Mesenchymal stem cell (in vitro differentiated cells and primary cell): ENCODE results near the gene SUSD4.

ENCODE experiments used
- DNase-seq: peaks from one replicate; pipeline ENCODE4 v3.0.0-alpha.2; 2013
- H2AFZ ChIP-seq: one replicate; pipeline ENCODE4 v1.6.1; 2013; ENCODE audit warnings: low read depth, mild to moderate bottlenecking, control low read depth, inconsistent platforms, low read length, moderate library complexity
- H2AK5ac ChIP-seq: 2 replicates; pipeline ENCODE4 v1.6.1; 2013; ENCODE audit warnings: low read length, moderate library complexity, mild to moderate bottlenecking, inconsistent platforms; ENCODE audit not compliant: severe bottlenecking
- H2BK120ac ChIP-seq: one replicate; pipeline ENCODE4 v1.6.1; 2013; ENCODE audit warnings: low read depth, mild to moderate bottlenecking, inconsistent platforms, low read length, moderate library complexity
- H2BK12ac ChIP-seq, 2 experiments: one replicate each; pipeline ENCODE4 v1.6.1; 2013; ENCODE audit warnings: inconsistent platforms in 2 of 2, low read length in 2 of 2, mild to moderate bottlenecking in 2 of 2, moderate library complexity in 2 of 2, control low read depth in 1 of 2
- H2BK15ac ChIP-seq: one replicate; pipeline ENCODE4 v1.6.1; 2013; ENCODE audit warnings: mild to moderate bottlenecking, low read depth, inconsistent platforms; ENCODE audit not compliant: poor library complexity, severe bottlenecking
- H2BK5ac ChIP-seq: 2 replicates; pipeline ENCODE4 v1.6.1; 2013; ENCODE audit warnings: low read depth, mild to moderate bottlenecking, low read length, control low read depth, inconsistent platforms; ENCODE audit not compliant: poor library complexity, severe bottlenecking
- H3K14ac ChIP-seq, 2 experiments: one replicate each; pipeline ENCODE4 v1.6.1; 2013; ENCODE audit warnings: inconsistent platforms in 2 of 2, low read length in 2 of 2, control low read depth in 1 of 2, mild to moderate bottlenecking in 1 of 2, moderate library complexity in 1 of 2
- H3K18ac ChIP-seq, 2 experiments: one replicate each; pipeline ENCODE4 v1.6.1; 2013; ENCODE audit warnings: inconsistent platforms in 2 of 2, low read length in 2 of 2, control low read depth in 1 of 2, low read depth in 1 of 2, mild to moderate bottlenecking in 1 of 2
- H3K23ac ChIP-seq, 2 experiments: one replicate each; pipeline ENCODE4 v1.6.1; 2013; ENCODE audit warnings: inconsistent platforms in 2 of 2, low read length in 2 of 2, mild to moderate bottlenecking in 2 of 2, moderate library complexity in 2 of 2, control low read depth in 1 of 2
- H3K27ac ChIP-seq: 2 replicates; pipeline ENCODE4 v1.5.1; 2013; ENCODE audit warnings: mild to moderate bottlenecking, moderate library complexity, low read length, control low read depth, inconsistent platforms; ENCODE audit not compliant: poor library complexity, severe bottlenecking
- H3K27me3 ChIP-seq, 2 experiments: 2 replicates each; pipeline versions ENCODE4 v1.6.1 to v1.7.0; 2013; ENCODE audit warnings: low read length in 2 of 2, mild to moderate bottlenecking in 2 of 2, moderate library complexity in 2 of 2, control low read depth in 1 of 2, inconsistent platforms in 1 of 2; ENCODE audit not compliant: control insufficient read depth in 1 of 2, insufficient read depth in 1 of 2
- H3K36me3 ChIP-seq, 2 experiments: 2 replicates each; pipeline versions ENCODE4 v1.6.1 to v1.7.0; 2013; ENCODE audit warnings: low read length in 2 of 2, control low read depth in 1 of 2, inconsistent platforms in 1 of 2, low read depth in 1 of 2, mild to moderate bottlenecking in 1 of 2; ENCODE audit not compliant: insufficient read depth in 2 of 2, control insufficient read depth in 1 of 2
- H3K4ac ChIP-seq, 2 experiments: one replicate each; pipeline ENCODE4 v1.6.1; 2013; ENCODE audit warnings: inconsistent platforms in 2 of 2, low read length in 2 of 2, mild to moderate bottlenecking in 2 of 2, moderate library complexity in 2 of 2, control low read depth in 1 of 2, low read depth in 1 of 2
- H3K4me1 ChIP-seq: 2 replicates; pipeline ENCODE4 v1.6.1; 2013; ENCODE audit warnings: low read depth, low read length, control low read depth; ENCODE audit not compliant: control insufficient read depth, insufficient read depth
- H3K4me2 ChIP-seq: 2 replicates; pipeline ENCODE4 v1.6.1; 2013; ENCODE audit warnings: low read length, mild to moderate bottlenecking, inconsistent platforms; ENCODE audit not compliant: poor library complexity, severe bottlenecking
- H3K4me3 ChIP-seq, 2 experiments: 2 replicates each; pipeline versions ENCODE4 v1.5.1 to v1.7.0; 2013; ENCODE audit warnings: low read length in 2 of 2, mild to moderate bottlenecking in 2 of 2, control low read depth in 1 of 2, low read depth in 1 of 2; ENCODE audit not compliant: insufficient read depth in 1 of 2
- H3K79me1 ChIP-seq: replicated peaks from 2 replicates; pipeline ENCODE4 v1.6.1; 2013; ENCODE audit warnings: mild to moderate bottlenecking, control low read depth, low read length, inconsistent platforms; ENCODE audit not compliant: poor library complexity, severe bottlenecking
- H3K9ac ChIP-seq: 2 replicates; pipeline ENCODE4 v1.7.0; 2013; ENCODE audit warnings: mild to moderate bottlenecking, low read length, moderate library complexity
- H3K9me3 ChIP-seq: 2 replicates; pipeline ENCODE4 v1.7.0; 2013; ENCODE audit warnings: mild to moderate bottlenecking, low read length; ENCODE audit not compliant: control insufficient read depth
- H4K8ac ChIP-seq: one replicate; pipeline ENCODE4 v1.6.1; 2013; ENCODE audit warnings: inconsistent platforms, mild to moderate bottlenecking, low read length, moderate library complexity
- H4K91ac ChIP-seq: one replicate; pipeline ENCODE4 v1.6.1; 2013; ENCODE audit warnings: mild to moderate bottlenecking, low read length, inconsistent platforms
- WGBS: methylation state at CpG from one replicate; pipeline ENCODE4 v1.1.7; 2013; ENCODE audit warnings: mixed read lengths; 5-methylcytosine and 5-hydroxymethylcytosine counted together

Gene SUSD4

DNA sequence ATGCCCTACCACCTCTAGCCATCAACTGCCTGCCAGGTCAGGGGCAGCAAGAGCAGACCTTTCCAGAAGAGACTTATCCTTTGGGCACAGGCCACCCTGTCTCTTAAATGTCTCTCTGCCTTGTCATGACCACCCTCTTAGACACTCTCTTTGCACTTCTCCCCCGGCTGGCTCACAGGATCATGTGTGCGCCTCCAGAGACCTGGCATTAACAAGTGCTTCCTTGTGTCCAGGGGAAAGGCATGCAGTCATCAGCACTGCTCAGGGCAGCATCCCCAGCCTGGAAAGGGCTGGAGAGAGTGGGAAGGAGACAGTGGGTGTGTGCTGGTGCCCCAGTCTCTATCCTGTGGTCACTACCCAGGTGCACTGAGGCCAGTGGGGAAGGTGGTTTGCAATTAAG lies 135.8 kb downstream of the SUSD4 start:
- 94% methylated on average over 2 of the region's 2 CpGs for WGBS
- H3K23ac ChIP-seq = no peak overlapping the region

DNA sequence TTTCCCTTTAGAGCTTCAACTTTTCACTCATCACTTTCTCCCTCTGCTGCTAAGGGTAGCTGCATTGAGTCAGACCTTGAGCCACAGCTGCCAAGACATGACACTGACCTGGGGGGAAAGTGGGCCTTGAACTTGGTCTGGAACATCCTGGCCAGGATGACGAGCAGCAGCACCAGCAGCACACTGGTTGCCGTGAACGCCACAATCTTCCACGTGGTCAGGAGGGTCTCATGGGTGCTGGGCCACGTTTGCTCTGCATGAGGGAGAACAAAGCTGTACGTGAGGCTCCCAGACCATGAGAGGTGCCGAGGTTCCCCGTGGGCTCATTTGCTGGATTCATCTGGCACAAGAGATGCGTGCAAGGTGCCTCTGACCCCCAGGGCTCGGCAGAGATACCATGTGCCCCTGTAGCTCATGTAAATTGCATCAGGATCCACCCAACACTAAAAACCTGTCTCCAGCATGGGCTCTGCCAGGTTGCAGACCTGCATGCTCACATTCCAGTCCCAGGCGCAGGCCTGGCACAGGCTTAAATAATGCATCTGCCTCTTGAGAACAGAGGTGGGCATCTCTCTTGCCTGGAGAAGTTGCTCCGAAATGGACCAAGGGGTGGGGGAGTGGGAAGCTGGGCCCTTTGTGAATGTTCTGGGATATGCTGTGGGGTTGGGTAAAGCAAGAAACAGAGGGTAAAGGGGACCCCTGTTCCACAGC lies 136.3 kb downstream of the SUSD4 start:
- H3K9me3 ChIP-seq = no peaks in the 10 kb centered on the region
- H3K4me3 ChIP-seq = no peak overlapping the region
- H3K27me3 ChIP-seq = peaks cover 15 to 45% of the 10 kb centered on the region in 2 experiments
- no peak overlapping the region for H2BK120ac ChIP-seq
- H3K4ac ChIP-seq = no peak overlapping the region
- no peak overlapping the region for H2AFZ ChIP-seq
- H2BK15ac ChIP-seq = no peak overlapping the region
- H3K36me3 ChIP-seq = no peaks in the 10 kb centered on the region
- H3K14ac ChIP-seq = no peak overlapping the region
- no peak overlapping the region for H3K18ac ChIP-seq
- DNase-seq = no peak
- no peak overlapping the region for H3K27ac ChIP-seq
- no peak overlapping the region for H3K4me2 ChIP-seq
- peaks cover 4% of the 10 kb centered on the region for H3K4me1 ChIP-seq
- no peak overlapping the region for H2BK12ac ChIP-seq
- H2AK5ac ChIP-seq = no peak overlapping the region
- H4K8ac ChIP-seq = no peak overlapping the region
- H3K23ac ChIP-seq = no peak overlapping the region
- H4K91ac ChIP-seq = no peak overlapping the region
- H3K79me1 ChIP-seq = no peaks in the 10 kb centered on the region
- no peak overlapping the region for H2BK5ac ChIP-seq
- H3K9ac ChIP-seq = no peak overlapping the region
- WGBS = 89% methylated on average over 12 of the region's 12 CpGs

More for the DNA sequence above, 135.8 kb downstream of the SUSD4 start:
- H2AK5ac ChIP-seq = no peak overlapping the region
- H3K27ac ChIP-seq = no peak overlapping the region
- H4K91ac ChIP-seq = no peak overlapping the region
- no peak overlapping the region for H2BK12ac ChIP-seq
- peaks cover 15 to 41% of the 10 kb centered on the region in 2 experiments for H3K27me3 ChIP-seq
- H2BK15ac ChIP-seq = no peak overlapping the region
- no peak overlapping the region for H3K9ac ChIP-seq
- H3K9me3 ChIP-seq = no peaks in the 10 kb centered on the region
- no peak for DNase-seq
- H3K4ac ChIP-seq = no peak overlapping the region
- peaks cover 4% of the 10 kb centered on the region for H3K4me1 ChIP-seq
- H2BK5ac ChIP-seq = no peak overlapping the region
- no peak overlapping the region for H3K14ac ChIP-seq
- no peak overlapping the region for H3K18ac ChIP-seq
- H2AFZ ChIP-seq = no peak overlapping the region
- no peaks in the 10 kb centered on the region for H3K79me1 ChIP-seq
- H3K36me3 ChIP-seq = no peaks in the 10 kb centered on the region
- H4K8ac ChIP-seq = no peak overlapping the region
- no peak overlapping the region for H2BK120ac ChIP-seq
- no peak overlapping the region for H3K4me3 ChIP-seq
- no peak overlapping the region for H3K4me2 ChIP-seq

DNA sequence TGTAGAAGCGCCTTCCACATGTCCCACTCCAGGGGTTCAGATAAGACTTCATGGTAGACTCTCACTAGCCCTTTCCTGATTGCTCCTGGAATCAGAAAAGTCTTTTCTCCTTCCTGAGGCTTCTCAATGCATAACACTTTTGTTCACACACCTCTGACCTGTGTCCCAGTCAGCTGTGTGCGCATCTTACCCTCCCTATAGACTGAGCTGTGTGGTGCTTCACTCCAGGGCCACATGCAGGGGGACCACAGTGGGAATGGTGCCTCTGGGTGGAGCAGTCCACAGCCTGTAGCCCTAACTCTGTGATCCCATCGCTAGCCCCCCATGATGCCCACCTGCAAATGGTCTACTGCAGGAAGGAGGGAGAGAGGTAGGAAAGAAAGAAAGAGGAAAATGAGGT lies 136.9 kb downstream of the SUSD4 start:
- Histone ChIP-seq H3K4me1 (peaks cover 4% of the 10 kb centered on the region), H2BK12ac (no peak overlapping the region), H3K14ac (no peak overlapping the region), H3K18ac (no peak overlapping the region), H3K79me1 (no peaks in the 10 kb centered on the region), H4K91ac (no peak overlapping the region), H3K27ac (no peak overlapping the region), H3K9me3 (no peaks in the 10 kb centered on the region), H2AFZ (no peak overlapping the region), H3K4me2 (no peak overlapping the region), H4K8ac (no peak overlapping the region), H2BK120ac (no peak overlapping the region), H3K4me3 (no peak overlapping the region), H3K23ac (no peak overlapping the region), H2AK5ac (no peak overlapping the region), H3K36me3 (no peaks in the 10 kb centered on the region), H2BK5ac (no peak overlapping the region), H3K9ac (no peak overlapping the region), H2BK15ac (no peak overlapping the region), H3K27me3 (peaks cover 15 to 47% of the 10 kb centered on the region in 2 experiments), H3K4ac (no peak overlapping the region)
- WGBS = 87% methylated on average over 2 of the region's 3 CpGs
- DNase-seq = no peak

DNA sequence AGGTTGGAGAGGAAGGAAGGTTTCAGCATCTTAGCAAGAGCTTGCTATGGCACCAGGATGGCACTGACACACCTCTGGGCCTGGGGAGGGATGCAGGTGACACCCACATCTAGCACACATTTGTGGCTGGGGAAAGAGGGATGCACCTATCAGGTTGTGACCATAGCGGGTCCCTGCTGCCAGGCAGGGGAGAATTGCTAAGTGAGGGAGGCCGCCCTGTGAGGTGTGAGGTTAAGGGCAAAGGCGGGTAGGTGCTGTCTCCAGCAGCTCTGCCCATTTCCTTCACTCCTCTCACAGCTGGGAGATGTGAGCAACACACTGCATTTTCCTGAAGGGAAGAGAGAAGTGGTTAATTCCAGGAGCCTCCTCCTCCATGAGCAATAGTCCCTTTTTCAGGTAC lies 137.7 kb downstream of the SUSD4 start:
- H4K91ac ChIP-seq = no peak overlapping the region
- H3K4ac ChIP-seq = no peak overlapping the region
- H3K9ac ChIP-seq = no peak overlapping the region

More for the DNA sequence above, 137.7 kb downstream of the SUSD4 start:
- no peak overlapping the region for H3K14ac ChIP-seq
- no peak for DNase-seq
- H3K36me3 ChIP-seq = no peaks in the 10 kb centered on the region
- peak overlapping the region; percentile 50 for H4K8ac ChIP-seq
- H2BK12ac ChIP-seq = no peak overlapping the region
- no peak overlapping the region for H3K4me2 ChIP-seq
- no peak overlapping the region for H2BK5ac ChIP-seq
- no peak overlapping the region for H2AFZ ChIP-seq
- no peak overlapping the region for H3K23ac ChIP-seq
- no peak overlapping the region for H2AK5ac ChIP-seq
- no peak overlapping the region for H2BK15ac ChIP-seq
- no peaks in the 10 kb centered on the region for H3K9me3 ChIP-seq
- no peak overlapping the region for H3K4me3 ChIP-seq
- no peak overlapping the region for H2BK120ac ChIP-seq
- H3K27me3 ChIP-seq = peaks cover 15 to 54% of the 10 kb centered on the region in 2 experiments
- no peak overlapping the region for H3K18ac ChIP-seq
- no CpG with 5 or more reads among the region's 3 CpGs for WGBS
- H3K79me1 ChIP-seq = no peaks in the 10 kb centered on the region
- no peak overlapping the region for H3K27ac ChIP-seq
- H3K4me1 ChIP-seq = peaks cover 4% of the 10 kb centered on the region
